GM19023 (cell line): ENCODE measurements around the gene NOP56.

ENCODE experiments used
- ATAC-seq: cut with Tn5 transposase; IDR thresholded peaks from one replicate; pipeline ENCODE4 v1.9.1; 2021; ENCODE audit warnings: mild to moderate bottlenecking, moderate library complexity; ENCODE audit not compliant: unreplicated experiment

NOP56 gene

GRCh38 chr20:2640260-2640659, 12.2 kb upstream of the NOP56 start:
- ATAC-seq, result no peak

- ATAC-seq, result no peak
Measured at GRCh38 chr20:2640899-2641298, 11.5 kb upstream of the NOP56 start.

DNA sequence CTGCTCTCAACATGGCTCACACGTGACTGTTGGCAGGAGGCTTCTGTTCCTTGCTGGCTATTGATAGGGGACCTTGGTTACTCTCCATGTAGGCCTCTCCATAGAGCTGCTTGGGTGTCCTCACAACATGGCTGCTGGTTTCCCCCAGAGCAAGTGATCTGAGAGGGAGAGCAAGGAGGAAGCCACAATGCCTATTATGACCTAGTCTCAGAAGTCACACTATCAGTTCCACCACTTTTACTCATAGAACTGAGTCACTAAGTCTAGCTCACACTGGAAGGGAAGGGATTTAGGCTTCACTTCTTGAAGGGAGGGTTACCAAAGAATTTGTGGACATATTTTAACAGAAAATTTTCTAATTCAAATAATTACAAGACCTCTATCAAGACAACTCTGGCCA, 8.7 kb upstream of the NOP56 start:
- no peak for ATAC-seq

DNA sequence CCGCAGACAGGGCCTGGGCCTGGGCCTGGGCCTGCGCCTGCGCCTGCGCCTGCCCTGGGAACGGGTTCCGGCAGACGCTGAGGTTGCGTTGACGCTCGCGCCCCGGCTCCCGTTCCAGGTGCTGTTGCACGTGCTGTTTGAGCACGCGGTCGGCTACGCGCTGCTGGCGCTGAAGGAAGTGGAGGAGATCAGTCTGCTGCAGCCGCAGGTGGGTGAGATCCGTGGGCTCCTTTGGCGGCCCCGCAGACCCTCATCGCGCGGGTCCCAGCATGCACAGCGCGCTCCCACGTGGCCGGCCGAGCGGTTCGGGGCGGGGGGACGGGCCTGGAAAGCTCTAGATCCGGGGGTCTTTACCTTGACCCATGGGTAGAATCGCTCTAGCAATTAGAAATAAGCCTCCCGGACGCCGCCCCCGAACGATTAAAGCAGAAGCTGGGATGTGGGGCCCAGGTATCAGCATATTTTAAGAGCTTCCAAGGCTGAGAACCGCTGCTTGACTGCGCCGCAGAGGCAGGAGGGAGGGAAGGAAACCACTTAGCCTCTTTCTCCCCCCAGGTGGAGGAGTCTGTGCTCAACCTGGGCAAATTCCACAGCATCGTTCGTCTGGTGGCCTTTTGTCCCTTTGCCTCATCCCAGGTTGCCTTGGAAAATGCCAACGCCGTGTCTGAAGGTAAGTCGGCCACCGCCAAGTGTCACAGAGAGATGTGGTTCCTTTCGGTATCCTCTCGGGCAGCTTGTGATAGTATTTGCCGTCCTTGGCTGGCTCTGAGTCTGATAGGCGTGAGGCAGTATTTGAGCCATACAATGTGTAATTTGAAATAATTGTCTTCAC, 508 bp downstream of the NOP56 start:
- ATAC-seq, result peak; percentile 61

DNA sequence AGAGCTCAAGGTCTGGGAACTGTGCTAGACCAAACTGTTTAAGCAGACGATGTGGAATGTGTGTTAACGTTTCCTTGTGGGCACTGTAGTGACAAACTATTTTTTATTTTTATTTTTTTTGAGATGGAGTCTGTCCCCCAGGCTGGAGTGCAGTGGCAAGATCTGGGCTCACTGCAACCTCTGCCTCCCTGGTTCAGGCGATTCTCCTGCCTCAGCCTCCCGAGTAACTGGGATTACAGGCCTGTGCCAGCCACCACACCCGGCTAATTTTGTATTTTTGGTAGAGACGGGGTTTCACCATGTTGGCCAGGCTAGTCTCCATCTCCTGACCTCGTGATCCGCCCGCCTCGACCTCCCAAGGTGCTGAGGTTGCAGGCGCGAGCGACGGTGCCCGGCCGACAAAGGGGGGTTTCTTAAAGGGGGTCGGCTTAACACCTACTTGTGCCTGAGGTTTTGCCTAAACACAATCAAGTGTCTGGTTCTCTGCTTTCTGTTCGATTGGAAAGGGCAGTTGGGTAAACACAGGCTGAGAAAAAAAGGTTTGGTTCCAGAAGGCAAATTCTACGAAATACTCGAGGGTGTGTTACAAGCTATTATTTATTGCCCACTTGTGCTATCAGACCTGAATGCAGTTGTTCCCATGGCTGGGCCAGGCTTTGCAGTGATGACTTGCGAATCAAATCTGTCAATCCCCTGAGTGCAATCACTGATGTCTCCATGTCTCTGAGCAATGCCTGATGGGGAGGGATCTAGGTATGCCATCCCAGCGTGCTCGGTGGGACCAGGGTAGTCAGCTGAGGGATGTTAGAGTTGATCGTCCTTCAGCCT, 1.3 kb downstream of the NOP56 start:
- ATAC-seq, result no peak

DNA sequence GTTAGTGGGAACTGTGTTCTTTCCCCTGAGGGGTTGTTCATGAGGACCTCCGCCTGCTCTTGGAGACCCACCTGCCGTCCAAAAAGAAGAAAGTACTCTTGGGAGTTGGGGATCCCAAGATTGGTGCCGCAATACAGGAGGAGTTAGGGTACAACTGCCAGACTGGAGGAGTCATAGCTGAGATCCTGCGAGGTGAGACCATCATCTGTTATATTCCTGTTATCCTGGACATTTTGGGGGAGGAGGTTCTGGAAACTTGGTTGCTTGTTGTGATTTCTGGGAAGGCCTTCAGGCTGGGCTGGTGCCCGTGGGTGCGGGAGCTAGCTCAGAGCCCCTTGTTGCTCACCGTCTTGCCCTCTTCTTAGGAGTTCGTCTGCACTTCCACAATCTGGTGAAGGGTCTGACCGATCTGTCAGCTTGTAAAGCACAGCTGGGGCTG, 2.0 kb downstream of the NOP56 start:
- ATAC-seq, result no peak

GRCh38 chr20:2654831-2655230, 2.4 kb downstream of the NOP56 start:
- ATAC-seq, result no peak

DNA sequence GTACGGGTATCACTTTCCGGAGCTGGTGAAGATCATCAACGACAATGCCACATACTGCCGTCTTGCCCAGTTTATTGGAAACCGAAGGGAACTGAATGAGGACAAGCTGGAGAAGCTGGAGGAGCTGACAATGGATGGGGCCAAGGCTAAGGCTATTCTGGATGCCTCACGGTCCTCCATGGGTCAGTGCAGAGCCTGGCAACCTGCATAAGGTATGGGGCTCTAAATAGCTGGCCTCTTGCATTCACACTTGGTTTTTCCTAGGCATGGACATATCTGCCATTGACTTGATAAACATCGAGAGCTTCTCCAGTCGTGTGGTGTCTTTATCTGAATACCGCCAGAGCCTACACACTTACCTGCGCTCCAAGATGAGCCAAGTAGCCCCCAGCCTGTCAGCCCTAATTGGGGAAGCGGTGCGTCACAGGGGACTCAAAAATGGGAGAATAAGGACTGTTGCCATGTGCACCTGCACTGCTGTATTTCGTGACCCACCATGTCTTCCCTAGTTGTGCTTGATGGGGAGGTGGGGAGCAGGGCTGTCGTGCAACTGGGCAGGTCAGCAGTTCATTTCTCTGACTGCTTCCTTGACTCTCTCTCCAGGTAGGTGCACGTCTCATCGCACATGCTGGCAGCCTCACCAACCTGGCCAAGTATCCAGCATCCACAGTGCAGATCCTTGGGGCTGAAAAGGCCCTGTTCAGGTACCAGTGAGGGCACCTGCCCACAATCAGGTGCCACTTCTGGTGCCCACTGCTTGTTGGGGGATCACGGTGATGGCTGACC, 3.1 kb downstream of the NOP56 start:
- no peak for ATAC-seq

- no peak for ATAC-seq
Measured at GRCh38 chr20:2656471-2657117, 4.2 kb downstream of the NOP56 start.

GRCh38 chr20:2657241-2657640, 4.8 kb downstream of the NOP56 start:
- ATAC-seq, result no peak

GRCh38 chr20:2657674-2658073, 5.2 kb downstream of the NOP56 start:
- no peak for ATAC-seq

- ATAC-seq, result no peak
Measured at GRCh38 chr20:2658414-2659354, 6.3 kb downstream of the NOP56 start.

DNA sequence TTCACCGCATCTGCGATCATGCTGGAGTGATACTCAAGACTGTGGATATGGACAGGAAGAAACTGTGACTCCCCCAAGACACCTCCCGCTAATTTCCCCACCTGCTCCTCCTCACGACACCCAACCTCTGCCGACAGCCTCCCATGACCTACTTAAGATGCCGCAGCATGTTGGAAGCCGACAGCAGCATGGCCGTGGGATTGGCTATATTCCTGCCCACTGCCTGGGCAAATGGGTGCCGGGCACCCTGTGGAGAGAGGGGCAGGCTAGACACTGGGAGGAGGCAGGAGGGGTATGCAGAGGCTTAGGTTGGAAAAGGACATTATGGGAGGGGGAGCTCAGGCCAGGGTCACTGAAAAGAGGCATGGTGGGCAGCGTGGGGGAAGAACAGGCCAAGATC, 7.1 kb downstream of the NOP56 start:
- no peak for ATAC-seq

GRCh38 chr20:2663364-2663886, 11.0 kb downstream of the NOP56 start:
- ATAC-seq, result no peak

- peak; percentile 96 for ATAC-seq
Measured at GRCh38 chr20:2663887-2664719, 11.7 kb downstream of the NOP56 start, which contains the start of gene IDH3B. TSS of gene IDH3B (minus strand) at chr20:2664216. CDS start at chr20:2664188, 28 bp downstream.

DNA sequence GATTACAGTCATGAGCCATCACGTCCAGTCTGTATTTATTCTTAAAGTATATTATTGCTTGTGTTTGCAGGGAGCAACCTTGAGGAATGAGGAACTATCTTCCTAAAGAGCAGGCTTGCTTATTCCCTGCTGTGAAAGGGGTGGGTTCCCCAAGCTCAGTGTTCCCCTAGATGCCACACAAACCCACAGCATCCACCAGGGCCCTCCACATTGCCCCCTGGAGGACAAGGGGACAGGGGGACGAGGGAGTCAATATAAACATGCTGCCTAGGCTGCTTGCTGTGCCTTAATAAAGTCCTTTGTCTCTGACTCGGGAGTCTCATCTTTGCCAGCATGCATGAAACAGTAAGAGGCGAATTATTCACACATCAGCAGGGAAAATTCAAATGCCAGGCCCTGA, 19.5 kb downstream of the NOP56 start:
- ATAC-seq, result no peak

DNA sequence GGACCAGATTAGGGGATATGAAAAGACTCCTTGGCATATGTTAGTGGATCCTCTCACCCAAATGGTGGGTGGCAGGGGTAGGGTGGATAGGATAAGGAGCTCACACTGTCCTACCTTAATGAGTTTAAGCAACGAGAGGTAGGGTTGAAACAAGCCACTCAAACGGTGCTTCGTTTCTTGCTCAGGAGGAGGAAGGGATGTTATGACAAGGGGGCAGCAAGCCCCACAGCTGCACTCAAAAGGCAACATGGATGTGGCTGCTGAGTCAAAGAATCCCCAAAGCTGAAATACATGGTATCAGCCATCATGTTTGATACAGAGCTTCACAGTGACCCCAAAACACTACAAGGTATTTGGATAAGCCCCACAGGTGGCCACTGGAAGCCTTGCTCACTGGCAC, 20.0 kb downstream of the NOP56 start:
- ATAC-seq, result no peak

GRCh38 chr20:2673453-2673852, 21.0 kb downstream of the NOP56 start:
- ATAC-seq, result no peak
